HG03354 (cell line): Measurements from ENCODE around the gene CD22.

Experiments
- ATAC-seq: cut with Tn5 transposase; IDR thresholded peaks from one replicate; pipeline ENCODE4 v1.9.1; 2021; ENCODE audit warnings: mild to moderate bottlenecking; ENCODE audit not compliant: unreplicated experiment, poor library complexity, severe bottlenecking

CD22 gene

GRCh38 chr19:35336166-35336955 lies 7.4 kb downstream of the CD22 start:
- no peak for ATAC-seq

GRCh38 chr19:35337097-35337983 lies 8.4 kb downstream of the CD22 start:
- ATAC-seq = no peak

GRCh38 chr19:35337984-35338296 lies 9.0 kb downstream of the CD22 start:
- ATAC-seq = no peak

- ATAC-seq = no peak
Measured at GRCh38 chr19:35340431-35340830, 11.4 kb downstream of the CD22 start.

- no peak for ATAC-seq
Measured at GRCh38 chr19:35341006-35341405, 12.0 kb downstream of the CD22 start.

- ATAC-seq = no peak
Measured at GRCh38 chr19:35341565-35342225, 12.7 kb downstream of the CD22 start.

GRCh38 chr19:35342430-35342829 lies 13.4 kb downstream of the CD22 start:
- ATAC-seq = no peak

GRCh38 chr19:35344511-35345031 lies 15.6 kb downstream of the CD22 start:
- ATAC-seq = no peak

GRCh38 chr19:35345671-35346111 lies 16.7 kb downstream of the CD22 start:
- no peak for ATAC-seq

- peak; percentile 32 for ATAC-seq
Measured at GRCh38 chr19:35346193-35347052, 17.4 kb downstream of the CD22 start.

- peak; percentile 62 for ATAC-seq
Measured at GRCh38 chr19:35347171-35347929, 18.4 kb downstream of the CD22 start, which contains the start of gene FFAR1. Gene FFAR1 (plus strand): TSS chr19:35347902. CDS start chr19:35351552, 3,650 bp downstream.

- ATAC-seq = no peak
Measured at GRCh38 chr19:35347930-35348298, 18.9 kb downstream of the CD22 start.

GRCh38 chr19:35348911-35349611 lies 20.1 kb downstream of the CD22 start:
- ATAC-seq = no peak

- no peak for ATAC-seq
Measured at GRCh38 chr19:35349614-35350521, 20.9 kb downstream of the CD22 start.

GRCh38 chr19:35350591-35350990 lies 21.6 kb downstream of the CD22 start:
- no peak for ATAC-seq

GRCh38 chr19:35351411-35352176 lies 22.6 kb downstream of the CD22 start:
- ATAC-seq = no peak

GRCh38 chr19:35352177-35352447 lies 23.1 kb downstream of the CD22 start:
- ATAC-seq = no peak
